Chondrocyte (in vitro differentiated cells): ENCODE data around the gene PACS2. TPM values are rescaled to one million over a fixed set of nuclear protein-coding genes. Genes with fewer than 3 reads are reported as not detected.

Source experiments
- DNase-seq: peaks from one replicate; pipeline ENCODE4 v3.0.0; 2021; ENCODE audit warnings: mixed read lengths, low spot score
- H3K27ac Mint-ChIP-seq: one replicate; pipeline ENCODE4 v1.8.0; 2021; ENCODE audit warnings: mild to moderate bottlenecking, moderate library complexity, mixed read lengths; ENCODE audit not compliant: unreplicated experiment
- H3K27me3 Mint-ChIP-seq: 2 replicates; pipeline ENCODE4 v1.8.0; 2021; ENCODE audit warnings: low read depth, mixed read lengths
- H3K36me3 Mint-ChIP-seq: 2 replicates; pipeline ENCODE4 v1.8.0; 2021; ENCODE audit warnings: low read depth, mixed read lengths
- H3K4me1 Mint-ChIP-seq: 2 replicates; pipeline ENCODE4 v1.8.0; 2021; ENCODE audit warnings: low read depth, mild to moderate bottlenecking, mixed read lengths
- H3K4me3 Mint-ChIP-seq: one replicate; pipeline ENCODE4 v1.8.0; 2021; ENCODE audit warnings: mild to moderate bottlenecking, moderate library complexity, mixed read lengths; ENCODE audit not compliant: unreplicated experiment
- H3K9me3 Mint-ChIP-seq: 2 replicates; pipeline ENCODE4 v1.8.0; 2021; ENCODE audit warnings: low read depth, mixed read lengths
- CTCF ChIP-seq: fragments of 200-600 bp; sonication (generic); IDR thresholded peaks from 2 replicates; pipeline ENCODE4 v1.5.0; 2021; ENCODE audit warnings: antibody characterized with exemption, mild to moderate bottlenecking, moderate library complexity
- total RNA-seq: library from RNA; stranded (reverse); gene quantifications from 3 replicates; pipeline ENCODE4 v1.2.1, GENCODE V29; 2021

The PACS2 gene
- total RNA-seq, 1 donor from 2014 or later = 82.6 TPM

GRCh38 chr14:105426416-105427130 lies 112.0 kb downstream of the PACS2 start:
- Mint-ChIP-seq H3K9me3 (peaks cover 3% of the 10 kb centered on the region), H3K4me1 (peaks cover 26% of the 10 kb centered on the region), H3K36me3 (peaks cover 13% of the 10 kb centered on the region), H3K27ac (no peak overlapping the region), H3K4me3 (no peak overlapping the region), H3K27me3 (no peaks in the 10 kb centered on the region)
- no peak for TF ChIP-seq CTCF
- DNase-seq = no peak

- H3K4me1 Mint-ChIP-seq = peaks cover 19% of the 10 kb centered on the region
- H3K27me3 Mint-ChIP-seq = no peaks in the 10 kb centered on the region
- H3K27ac Mint-ChIP-seq = no peak overlapping the region
- H3K9me3 Mint-ChIP-seq = peaks cover 3% of the 10 kb centered on the region
- H3K4me3 Mint-ChIP-seq = no peak overlapping the region
- DNase-seq = no peak
- no peak for TF ChIP-seq CTCF
- H3K36me3 Mint-ChIP-seq = peaks cover 13% of the 10 kb centered on the region
Observed at GRCh38 chr14:105427412-105427811, 112.9 kb downstream of the PACS2 start.

- peaks cover 13% of the 10 kb centered on the region for H3K36me3 Mint-ChIP-seq
- no peak overlapping the region for H3K4me3 Mint-ChIP-seq
- H3K4me1 Mint-ChIP-seq = peaks cover 14% of the 10 kb centered on the region
- DNase-seq = no peak
- H3K27ac Mint-ChIP-seq = no peak overlapping the region
- H3K27me3 Mint-ChIP-seq = no peaks in the 10 kb centered on the region
- no peak for TF ChIP-seq CTCF
- peaks cover 3% of the 10 kb centered on the region for H3K9me3 Mint-ChIP-seq
Observed at GRCh38 chr14:105427936-105428485, 113.5 kb downstream of the PACS2 start.

- Mint-ChIP-seq H3K4me3 (no peak overlapping the region), H3K27me3 (no peaks in the 10 kb centered on the region), H3K4me1 (peaks cover 18% of the 10 kb centered on the region), H3K36me3 (peaks cover 13% of the 10 kb centered on the region), H3K27ac (peak overlapping the region; percentile 39), H3K9me3 (peaks cover 6% of the 10 kb centered on the region)
- TF ChIP-seq CTCF = no peak
- DNase-seq = no peak
Observed at GRCh38 chr14:105430042-105430441, 115.5 kb downstream of the PACS2 start.

GRCh38 chr14:105430565-105430964 lies 116.0 kb downstream of the PACS2 start:
- H3K36me3 Mint-ChIP-seq = peaks cover 13% of the 10 kb centered on the region
- DNase-seq = no peak
- H3K9me3 Mint-ChIP-seq = peaks cover 10% of the 10 kb centered on the region
- no peak for TF ChIP-seq CTCF
- no peak overlapping the region for H3K4me3 Mint-ChIP-seq
- H3K4me1 Mint-ChIP-seq = peaks cover 20% of the 10 kb centered on the region
- peak overlapping the region; percentile 81 for H3K27ac Mint-ChIP-seq
- H3K27me3 Mint-ChIP-seq = no peaks in the 10 kb centered on the region
